ENCODE data around the gene HDAC4.

DNA sequence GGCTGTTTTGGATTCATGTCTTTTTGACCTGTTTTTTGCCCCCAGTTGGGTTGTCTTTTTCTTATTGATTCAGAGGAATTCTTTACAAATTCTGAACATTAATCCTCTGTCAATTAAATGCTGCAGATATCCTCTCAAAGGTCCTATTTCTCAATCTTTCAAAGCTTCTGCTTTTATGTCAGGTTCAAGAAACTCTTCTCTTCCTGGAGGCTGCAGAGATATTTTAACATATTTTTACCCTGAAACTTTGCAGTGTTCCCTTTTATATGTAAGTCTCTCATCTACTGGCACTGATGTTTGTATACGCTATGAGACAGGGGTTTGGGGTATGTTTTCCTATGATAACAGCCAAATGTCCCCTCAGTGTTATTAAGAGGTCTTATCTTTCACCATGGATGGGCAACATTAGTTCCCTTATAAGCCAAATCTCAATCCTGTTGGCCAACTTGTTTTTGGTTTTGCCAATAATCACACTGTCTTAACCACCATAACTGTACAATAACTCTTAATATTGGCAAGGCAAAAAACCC lies 159.3 kb downstream of the HDAC4 start:
- TF ChIP-seq, protein P1, sequence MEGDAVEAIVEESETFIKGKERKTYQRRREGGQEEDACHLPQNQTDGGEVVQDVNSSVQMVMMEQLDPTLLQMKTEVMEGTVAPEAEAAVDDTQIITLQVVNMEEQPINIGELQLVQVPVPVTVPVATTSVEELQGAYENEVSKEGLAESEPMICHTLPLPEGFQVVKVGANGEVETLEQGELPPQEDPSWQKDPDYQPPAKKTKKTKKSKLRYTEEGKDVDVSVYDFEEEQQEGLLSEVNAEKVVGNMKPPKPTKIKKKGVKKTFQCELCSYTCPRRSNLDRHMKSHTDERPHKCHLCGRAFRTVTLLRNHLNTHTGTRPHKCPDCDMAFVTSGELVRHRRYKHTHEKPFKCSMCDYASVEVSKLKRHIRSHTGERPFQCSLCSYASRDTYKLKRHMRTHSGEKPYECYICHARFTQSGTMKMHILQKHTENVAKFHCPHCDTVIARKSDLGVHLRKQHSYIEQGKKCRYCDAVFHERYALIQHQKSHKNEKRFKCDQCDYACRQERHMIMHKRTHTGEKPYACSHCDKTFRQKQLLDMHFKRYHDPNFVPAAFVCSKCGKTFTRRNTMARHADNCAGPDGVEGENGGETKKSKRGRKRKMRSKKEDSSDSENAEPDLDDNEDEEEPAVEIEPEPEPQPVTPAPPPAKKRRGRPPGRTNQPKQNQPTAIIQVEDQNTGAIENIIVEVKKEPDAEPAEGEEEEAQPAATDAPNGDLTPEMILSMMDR (IDR thresholded peaks at IDR 0.05) = no peak
- no peak for TF ChIP-seq NR3C1 (CRISPR knock-in tag; conservative IDR thresholded peaks at IDR 0.05; ENCODE audit: low read depth)
- no peak for TF ChIP-seq JUN (CRISPR knock-in tag; IDR thresholded peaks at IDR 0.05)
- TF ChIP-seq HMGXB4 (CRISPR knock-in tag; IDR thresholded peaks at IDR 0.05) = no peak
- no peak for TF ChIP-seq NR2C2 (CRISPR knock-in tag; IDR thresholded peaks at IDR 0.05)
- TF ChIP-seq, protein P2, sequence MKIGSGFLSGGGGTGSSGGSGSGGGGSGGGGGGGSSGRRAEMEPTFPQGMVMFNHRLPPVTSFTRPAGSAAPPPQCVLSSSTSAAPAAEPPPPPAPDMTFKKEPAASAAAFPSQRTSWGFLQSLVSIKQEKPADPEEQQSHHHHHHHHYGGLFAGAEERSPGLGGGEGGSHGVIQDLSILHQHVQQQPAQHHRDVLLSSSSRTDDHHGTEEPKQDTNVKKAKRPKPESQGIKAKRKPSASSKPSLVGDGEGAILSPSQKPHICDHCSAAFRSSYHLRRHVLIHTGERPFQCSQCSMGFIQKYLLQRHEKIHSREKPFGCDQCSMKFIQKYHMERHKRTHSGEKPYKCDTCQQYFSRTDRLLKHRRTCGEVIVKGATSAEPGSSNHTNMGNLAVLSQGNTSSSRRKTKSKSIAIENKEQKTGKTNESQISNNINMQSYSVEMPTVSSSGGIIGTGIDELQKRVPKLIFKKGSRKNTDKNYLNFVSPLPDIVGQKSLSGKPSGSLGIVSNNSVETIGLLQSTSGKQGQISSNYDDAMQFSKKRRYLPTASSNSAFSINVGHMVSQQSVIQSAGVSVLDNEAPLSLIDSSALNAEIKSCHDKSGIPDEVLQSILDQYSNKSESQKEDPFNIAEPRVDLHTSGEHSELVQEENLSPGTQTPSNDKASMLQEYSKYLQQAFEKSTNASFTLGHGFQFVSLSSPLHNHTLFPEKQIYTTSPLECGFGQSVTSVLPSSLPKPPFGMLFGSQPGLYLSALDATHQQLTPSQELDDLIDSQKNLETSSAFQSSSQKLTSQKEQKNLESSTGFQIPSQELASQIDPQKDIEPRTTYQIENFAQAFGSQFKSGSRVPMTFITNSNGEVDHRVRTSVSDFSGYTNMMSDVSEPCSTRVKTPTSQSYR (CRISPR knock-in tag; IDR thresholded peaks at IDR 0.05) = no peak
- TF ChIP-seq SOX15 (CRISPR knock-in tag; IDR thresholded peaks at IDR 0.05) = no peak
- no peak for TF ChIP-seq TCF7 (CRISPR knock-in tag; IDR thresholded peaks at IDR 0.05; ENCODE audit: low read depth)
- TF ChIP-seq ZNF671 (CRISPR knock-in tag; IDR thresholded peaks at IDR 0.05) = no peak
- TF ChIP-seq, protein P3, sequence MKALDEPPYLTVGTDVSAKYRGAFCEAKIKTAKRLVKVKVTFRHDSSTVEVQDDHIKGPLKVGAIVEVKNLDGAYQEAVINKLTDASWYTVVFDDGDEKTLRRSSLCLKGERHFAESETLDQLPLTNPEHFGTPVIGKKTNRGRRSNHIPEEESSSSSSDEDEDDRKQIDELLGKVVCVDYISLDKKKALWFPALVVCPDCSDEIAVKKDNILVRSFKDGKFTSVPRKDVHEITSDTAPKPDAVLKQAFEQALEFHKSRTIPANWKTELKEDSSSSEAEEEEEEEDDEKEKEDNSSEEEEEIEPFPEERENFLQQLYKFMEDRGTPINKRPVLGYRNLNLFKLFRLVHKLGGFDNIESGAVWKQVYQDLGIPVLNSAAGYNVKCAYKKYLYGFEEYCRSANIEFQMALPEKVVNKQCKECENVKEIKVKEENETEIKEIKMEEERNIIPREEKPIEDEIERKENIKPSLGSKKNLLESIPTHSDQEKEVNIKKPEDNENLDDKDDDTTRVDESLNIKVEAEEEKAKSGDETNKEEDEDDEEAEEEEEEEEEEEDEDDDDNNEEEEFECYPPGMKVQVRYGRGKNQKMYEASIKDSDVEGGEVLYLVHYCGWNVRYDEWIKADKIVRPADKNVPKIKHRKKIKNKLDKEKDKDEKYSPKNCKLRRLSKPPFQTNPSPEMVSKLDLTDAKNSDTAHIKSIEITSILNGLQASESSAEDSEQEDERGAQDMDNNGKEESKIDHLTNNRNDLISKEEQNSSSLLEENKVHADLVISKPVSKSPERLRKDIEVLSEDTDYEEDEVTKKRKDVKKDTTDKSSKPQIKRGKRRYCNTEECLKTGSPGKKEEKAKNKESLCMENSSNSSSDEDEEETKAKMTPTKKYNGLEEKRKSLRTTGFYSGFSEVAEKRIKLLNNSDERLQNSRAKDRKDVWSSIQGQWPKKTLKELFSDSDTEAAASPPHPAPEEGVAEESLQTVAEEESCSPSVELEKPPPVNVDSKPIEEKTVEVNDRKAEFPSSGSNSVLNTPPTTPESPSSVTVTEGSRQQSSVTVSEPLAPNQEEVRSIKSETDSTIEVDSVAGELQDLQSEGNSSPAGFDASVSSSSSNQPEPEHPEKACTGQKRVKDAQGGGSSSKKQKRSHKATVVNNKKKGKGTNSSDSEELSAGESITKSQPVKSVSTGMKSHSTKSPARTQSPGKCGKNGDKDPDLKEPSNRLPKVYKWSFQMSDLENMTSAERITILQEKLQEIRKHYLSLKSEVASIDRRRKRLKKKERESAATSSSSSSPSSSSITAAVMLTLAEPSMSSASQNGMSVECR (CRISPR knock-in tag; IDR thresholded peaks at IDR 0.05; ENCODE audit: borderline replicate concordance) = no peak
- no peak for TF ChIP-seq ESRRA (CRISPR knock-in tag; IDR thresholded peaks at IDR 0.05; ENCODE audit: borderline replicate concordance)
- TF ChIP-seq NFE2L1 (CRISPR knock-in tag; IDR thresholded peaks at IDR 0.05) = no peak

Measured in WTC11 (cell line).